Calu3 (cell line): ENCODE data around the gene GPR18. TPM values are rescaled to one million over a fixed set of nuclear protein-coding genes. Genes with fewer than 3 reads are reported as not detected.
"Not testable (repeated sequence)": the region's sequence is repeated elsewhere in the genome, so short reads cannot be mapped to it uniquely, and the experiment has no call there.

Experiments used
- BruUV-seq: library from RNA; stranded (reverse); fragments of 400-500 nt; replicated peaks from 2 replicates; lab custom pipeline; 2021; lab: Mats Ljungman, UMichigan
- CTCF ChIA-PET: fragments of 300-600 bp; sonication (Branson Sonifier 250); formaldehyde crosslinking; loops from one replicate; lab custom pipeline; 2022; ENCODE audit warnings: antibody characterized with exemption; lab: Charles Lee
- DNase-seq: peaks from one replicate; pipeline ENCODE4 v3.0.0; 2022
- H3K27ac Mint-ChIP-seq: one replicate; pipeline ENCODE4 v1.8.0; 2022; ENCODE audit warnings: mixed read lengths; ENCODE audit not compliant: unreplicated experiment
- H3K27me3 Mint-ChIP-seq: one replicate; pipeline ENCODE4 v1.8.0; 2022; ENCODE audit warnings: mixed read lengths; ENCODE audit not compliant: unreplicated experiment
- H3K36me3 Mint-ChIP-seq: one replicate; pipeline ENCODE4 v1.8.0; 2022; ENCODE audit warnings: mild to moderate bottlenecking, moderate library complexity, mixed read lengths; ENCODE audit not compliant: insufficient read depth, unreplicated experiment
- H3K4me1 Mint-ChIP-seq: one replicate; pipeline ENCODE4 v1.8.0; 2022; ENCODE audit warnings: mild to moderate bottlenecking, low read depth, mixed read lengths; ENCODE audit not compliant: unreplicated experiment
- H3K4me3 Mint-ChIP-seq: one replicate; pipeline ENCODE4 v1.8.0; 2022; ENCODE audit warnings: mild to moderate bottlenecking, low read depth, moderate library complexity, mixed read lengths; ENCODE audit not compliant: unreplicated experiment
- H3K9me3 Mint-ChIP-seq: one replicate; pipeline ENCODE4 v1.8.0; 2022; ENCODE audit warnings: low read depth, mixed read lengths; ENCODE audit not compliant: unreplicated experiment
- CTCF ChIP-seq: fragments of 200-600 bp; IDR thresholded peaks from one replicate; pipeline ENCODE4 v1.8.0; 2022; ENCODE audit warnings: antibody characterized with exemption; ENCODE audit not compliant: unreplicated experiment
- intact Hi-C: fragments of 100-400 bp; cut with micrococcal nuclease; formaldehyde crosslinking; loops from one replicate; pipeline ENCODE4 v1.10.0; 2022; ENCODE audit not compliant: unreplicated experiment
- total RNA-seq: library from RNA; stranded (reverse); gene quantifications from 2 replicates; pipeline ENCODE4 v1.2.3, GENCODE V29; 2022

The GPR18 gene
- total RNA-seq, 1 experiment from 2014 or later: not detected

GRCh38 chr13:99246100-99246499 lies 12.1 kb downstream of the GPR18 start:
- Mint-ChIP-seq H3K27ac (no peak overlapping the region), H3K27me3 (no peaks in the 10 kb centered on the region), H3K4me1 (no peaks in the 10 kb centered on the region), H3K36me3 (no peaks in the 10 kb centered on the region), H3K9me3 (no peaks in the 10 kb centered on the region), H3K4me3 (no peak overlapping the region)
- no TSS peak for BruUV-seq
- no peak for DNase-seq
- CTCF ChIA-PET: no interaction called here
- no peak for TF ChIP-seq CTCF
- intact Hi-C loops: no loop called here

GRCh38 chr13:99237981-99238662 lies 20.1 kb downstream of the GPR18 start:
- TF ChIP-seq CTCF: no peak
- H3K36me3 Mint-ChIP-seq: no peaks in the 10 kb centered on the region
- DNase-seq: no peak
- no peaks in the 10 kb centered on the region for H3K9me3 Mint-ChIP-seq
- no peak overlapping the region for H3K27ac Mint-ChIP-seq
- H3K4me3 Mint-ChIP-seq: no peak overlapping the region
- intact Hi-C loops: no loop called here
- CTCF ChIA-PET: no interaction called here
- no TSS peak for BruUV-seq
- H3K4me1 Mint-ChIP-seq: no peaks in the 10 kb centered on the region
- no peaks in the 10 kb centered on the region for H3K27me3 Mint-ChIP-seq

GRCh38 chr13:99231721-99232120 lies 26.5 kb downstream of the GPR18 start:
- no peak overlapping the region for H3K27ac Mint-ChIP-seq
- DNase-seq: no peak
- no peaks in the 10 kb centered on the region for H3K27me3 Mint-ChIP-seq
- H3K9me3 Mint-ChIP-seq: no peaks in the 10 kb centered on the region
- no peaks in the 10 kb centered on the region for H3K36me3 Mint-ChIP-seq
- intact Hi-C loops: no loop called here
- no peak for TF ChIP-seq CTCF
- no peak overlapping the region for H3K4me3 Mint-ChIP-seq
- CTCF ChIA-PET: no interaction called here
- BruUV-seq: no TSS peak
- H3K4me1 Mint-ChIP-seq: peaks cover 17% of the 10 kb centered on the region

- DNase-seq: no peak
- Mint-ChIP-seq H3K36me3 (no peaks in the 10 kb centered on the region), H3K27me3 (no peaks in the 10 kb centered on the region), H3K9me3 (no peaks in the 10 kb centered on the region), H3K4me1 (peaks cover 17% of the 10 kb centered on the region), H3K4me3 (no peak overlapping the region), H3K27ac (no peak overlapping the region)
- intact Hi-C loops: no loop called here
- CTCF ChIA-PET: no interaction called here
- no peak for TF ChIP-seq CTCF
- no TSS peak for BruUV-seq
Measured at GRCh38 chr13:99230991-99231390, 27.2 kb downstream of the GPR18 start.

GRCh38 chr13:99230588-99230987 lies 27.6 kb downstream of the GPR18 start:
- H3K36me3 Mint-ChIP-seq, H3K9me3 Mint-ChIP-seq, H3K27me3 Mint-ChIP-seq, intact Hi-C loops, H3K4me3 Mint-ChIP-seq, CTCF ChIA-PET, DNase-seq, H3K27ac Mint-ChIP-seq, BruUV-seq: not testable (repeated sequence)
- H3K4me1 Mint-ChIP-seq: peaks cover 17% of the 10 kb centered on the region
